MM.1S (cell line): Measurements from ENCODE around the gene TNRC18.

Source experiments
- DNase-seq: peaks from one replicate; pipeline ENCODE4 v3.0.0-alpha.2; 2015
- H2AFZ ChIP-seq: fragments of 300-600 bp; sonication (generic); 2 replicates; pipeline ENCODE4 v1.6.0; 2016; ENCODE audit warnings: antibody characterized with exemption, low read length
- H3F3A ChIP-seq: fragments of 300-600 bp; sonication (generic); 2 replicates; pipeline ENCODE4 v1.6.1; 2016; ENCODE audit warnings: mild to moderate bottlenecking, antibody characterized with exemption, low read length, moderate library complexity, mixed read lengths; ENCODE audit not compliant: insufficient read depth
- H3K27ac ChIP-seq: fragments of 300-600 bp; sonication (generic); 2 replicates; pipeline ENCODE4 v1.5.1; 2016; ENCODE audit warnings: mild to moderate bottlenecking, low read length
- H3K27me3 ChIP-seq: fragments of 300-600 bp; sonication (generic); replicated peaks from 2 replicates; pipeline ENCODE4 v1.6.0; 2016; ENCODE audit warnings: low read length; ENCODE audit not compliant: insufficient read depth
- H3K36me3 ChIP-seq: fragments of 300-600 bp; sonication (generic); replicated peaks from 2 replicates; pipeline ENCODE4 v1.6.1; 2016; ENCODE audit warnings: mild to moderate bottlenecking, low read length, mixed read lengths; ENCODE audit not compliant: insufficient read depth
- H3K4me1 ChIP-seq: fragments of 300-600 bp; sonication (generic); 2 replicates; pipeline ENCODE4 v1.6.1; 2016; ENCODE audit warnings: low read length, mixed read lengths
- H3K4me2 ChIP-seq: fragments of 300-600 bp; sonication (generic); 2 replicates; pipeline ENCODE4 v1.6.0; 2016; ENCODE audit warnings: low read depth, low read length
- H3K4me3 ChIP-seq: fragments of 300-600 bp; sonication (generic); 2 replicates; pipeline ENCODE4 v1.5.1; 2016; ENCODE audit warnings: low read length, mixed read lengths
- H3K79me2 ChIP-seq: fragments of 300-600 bp; sonication (generic); 2 replicates; pipeline ENCODE4 v1.6.1; 2016; ENCODE audit warnings: mixed run types, low read length, mixed read lengths
- H3K9ac ChIP-seq: fragments of 300-600 bp; sonication (generic); 2 replicates; pipeline ENCODE4 v1.6.1; 2016; ENCODE audit warnings: low read length, mixed read lengths
- H3K9me2 ChIP-seq: fragments of 300-600 bp; sonication (generic); replicated peaks from 2 replicates; pipeline ENCODE4 v1.6.1; 2016; ENCODE audit warnings: mild to moderate bottlenecking, low read length, mixed read lengths; ENCODE audit not compliant: insufficient read depth
- H3K9me3 ChIP-seq: fragments of 300-600 bp; sonication (generic); replicated peaks from 2 replicates; pipeline ENCODE4 v1.6.1; 2016; ENCODE audit warnings: mild to moderate bottlenecking, low read length, mixed read lengths; ENCODE audit not compliant: insufficient read depth
- H4K20me1 ChIP-seq: fragments of 300-600 bp; sonication (generic); 2 replicates; pipeline ENCODE4 v1.6.1; 2016; ENCODE audit warnings: mild to moderate bottlenecking, low read length, moderate library complexity, mixed read lengths; ENCODE audit not compliant: insufficient read depth
- CTCF ChIP-seq: fragments of 300-600 bp; sonication (generic); IDR thresholded peaks from 2 replicates; pipeline ENCODE4 v1.5.1; 2016; ENCODE audit warnings: antibody characterized with exemption, low read length, mixed read lengths
- EZH2 ChIP-seq: fragments of 300-600 bp; sonication (generic); optimal IDR thresholded peaks from 2 replicates; pipeline ENCODE3; 2017; ENCODE audit warnings: low read depth, mild to moderate bottlenecking, antibody characterized with exemption, low read length, mixed read lengths
- EZH2phosphoT487 ChIP-seq: fragments of 300-600 bp; sonication (generic); IDR thresholded peaks from 2 replicates; pipeline ENCODE4 v1.6.1; 2018; ENCODE audit warnings: antibody characterized with exemption, low read length

TNRC18 gene

GRCh38 chr7:5419539-5420066 is 4.0 kb downstream of the TNRC18 start:
- TF ChIP-seq CTCF (no peak), EZH2phosphoT487 (no peak), EZH2 (no peak)
- H3K4me2 ChIP-seq = peak overlapping the region; percentile 82; the same call in 1 of the 2 replicates
- H3K9me2 ChIP-seq = no peaks in the 10 kb centered on the region
- H3F3A ChIP-seq = peaks cover 12% of the 10 kb centered on the region; the same call in 1 of the 2 replicates
- no peaks in the 10 kb centered on the region for H3K9me3 ChIP-seq
- no peak overlapping the region for H3K27ac ChIP-seq
- no peaks in the 10 kb centered on the region for H3K4me1 ChIP-seq
- no peak for DNase-seq
- peaks cover 60% of the 10 kb centered on the region for H3K79me2 ChIP-seq
- no peaks in the 10 kb centered on the region for H3K36me3 ChIP-seq
- H3K27me3 ChIP-seq = peaks cover 15% of the 10 kb centered on the region
- H2AFZ ChIP-seq = no peak overlapping the region
- H3K4me3 ChIP-seq = no peak overlapping the region
- H4K20me1 ChIP-seq = no peaks in the 10 kb centered on the region
- H3K9ac ChIP-seq = no peak overlapping the region

- H3K27ac ChIP-seq = no peak overlapping the region
- H3F3A ChIP-seq = 0 out of 2 replicates have a peak, but pooled peaks cover 2% of the 10 kb centered on the region
- no peak overlapping the region for H3K4me2 ChIP-seq
- no peak overlapping the region for H3K9ac ChIP-seq
- no peaks in the 10 kb centered on the region for H3K36me3 ChIP-seq
- TF ChIP-seq EZH2phosphoT487 (no peak), EZH2 (no peak), CTCF (no peak)
- peaks cover 13% of the 10 kb centered on the region for H3K27me3 ChIP-seq
- no peaks in the 10 kb centered on the region for H3K4me1 ChIP-seq
- H3K79me2 ChIP-seq = peaks cover 61% of the 10 kb centered on the region
- H3K9me3 ChIP-seq = no peaks in the 10 kb centered on the region
- no peaks in the 10 kb centered on the region for H4K20me1 ChIP-seq
- no peak overlapping the region for H2AFZ ChIP-seq
- no peak overlapping the region for H3K4me3 ChIP-seq
- H3K9me2 ChIP-seq = no peaks in the 10 kb centered on the region
- no peak for DNase-seq
Observed at GRCh38 chr7:5418285-5418582, 5.4 kb downstream of the TNRC18 start.

- DNase-seq = no peak
- no peaks in the 10 kb centered on the region for H3K9me2 ChIP-seq
- no peak overlapping the region for H3K4me3 ChIP-seq
- no peak overlapping the region for H3K27ac ChIP-seq
- no peak overlapping the region for H3K4me2 ChIP-seq
- no peaks in the 10 kb centered on the region for H3K4me1 ChIP-seq
- peaks cover 54% of the 10 kb centered on the region for H3K79me2 ChIP-seq
- no peaks in the 10 kb centered on the region for H3K9me3 ChIP-seq
- H3K36me3 ChIP-seq = no peaks in the 10 kb centered on the region
- H4K20me1 ChIP-seq = no peaks in the 10 kb centered on the region
- 0 out of 2 replicates have a peak, but pooled peaks cover 2% of the 10 kb centered on the region for H3F3A ChIP-seq
- no peak for TF ChIP-seq EZH2phosphoT487
- TF ChIP-seq CTCF = no peak
- TF ChIP-seq EZH2 = no peak
- no peak overlapping the region for H2AFZ ChIP-seq
- peaks cover 13% of the 10 kb centered on the region for H3K27me3 ChIP-seq
- H3K9ac ChIP-seq = no peak overlapping the region
Observed at GRCh38 chr7:5417106-5418071, 6.2 kb downstream of the TNRC18 start.
